Measurements from ENCODE around the gene KIF13A. TPM values are rescaled to one million over a fixed set of nuclear protein-coding genes. Genes with fewer than 3 reads are reported as not detected.

The KIF13A gene
- total and polyA plus RNA-seq, 9 of the 15 experiments (the other 6 are each of a cell fraction or from before 2014, with no cell fraction given), result 3.6 to 44.3 (median 29.7) TPM

DNA sequence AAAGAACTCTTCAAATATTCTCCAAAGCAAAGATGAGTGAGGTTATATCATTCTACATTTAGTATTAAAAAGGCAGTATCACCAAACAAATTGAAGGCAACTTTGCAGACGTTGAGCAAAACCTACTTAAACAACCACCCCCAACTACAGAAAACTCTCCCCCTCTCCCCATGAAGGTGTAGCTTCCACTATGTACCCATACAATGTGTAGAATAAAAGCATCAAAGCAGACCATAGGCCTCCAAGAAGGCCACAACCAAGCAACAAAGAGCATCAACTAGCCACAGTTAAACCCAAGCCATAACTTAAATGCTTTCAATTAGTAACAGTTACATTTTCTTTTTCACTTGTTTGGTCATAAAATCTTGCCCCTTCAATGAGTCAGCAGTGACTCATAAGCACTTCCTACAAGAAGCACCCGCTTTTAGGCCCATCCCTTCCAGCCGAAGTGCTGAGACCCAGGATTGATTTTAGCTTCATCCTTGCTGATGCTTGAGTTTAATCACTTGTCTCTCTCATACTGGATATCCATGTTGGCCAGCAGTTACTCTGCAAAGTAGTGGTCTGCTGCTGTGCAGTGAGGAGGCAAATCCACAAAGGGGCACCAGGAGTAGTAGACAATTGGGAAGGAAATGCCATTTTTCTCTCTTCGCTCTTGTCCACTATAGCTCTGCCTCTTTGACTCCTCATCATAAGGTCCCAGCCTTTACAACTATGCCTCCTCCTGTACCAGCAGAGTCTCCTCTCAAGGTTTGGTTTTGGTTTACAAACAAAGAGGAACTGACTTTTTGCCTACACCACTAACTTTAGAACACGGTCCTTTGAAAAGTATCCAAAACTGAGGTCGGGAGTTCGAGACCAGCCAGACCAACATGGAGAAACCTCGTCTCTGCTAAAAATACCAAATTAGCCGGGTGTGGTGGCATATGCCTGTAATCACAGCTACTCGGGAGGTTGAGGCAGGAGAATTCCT, 272.3 kb downstream of the KIF13A start (continued):
- TF ChIP-seq, protein P1, sequence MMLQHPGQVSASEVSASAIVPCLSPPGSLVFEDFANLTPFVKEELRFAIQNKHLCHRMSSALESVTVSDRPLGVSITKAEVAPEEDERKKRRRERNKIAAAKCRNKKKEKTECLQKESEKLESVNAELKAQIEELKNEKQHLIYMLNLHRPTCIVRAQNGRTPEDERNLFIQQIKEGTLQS (IDR thresholded peaks at IDR 0.05), result peak; percentile 99
- TF ChIP-seq, protein P1 (CRISPR knock-in tag; conservative IDR thresholded peaks at IDR 0.05), result peak; percentile 87
- no peak for TF ChIP-seq MTF1 (CRISPR knock-in tag; IDR thresholded peaks at IDR 0.05; ENCODE audit: borderline replicate concordance)
- peak; percentile 75 to 85 for TF ChIP-seq KDM1A (IDR thresholded peaks at IDR 0.05)
- TF ChIP-seq ZNF766 (CRISPR knock-in tag; conservative IDR thresholded peaks at IDR 0.05), result 0 out of 2 replicates have a peak, but pooled peaks have one; percentile 61
- peak; percentile 37 for TF ChIP-seq LCOR (CRISPR knock-in tag; IDR thresholded peaks at IDR 0.05)
- TF ChIP-seq MCM5 (IDR thresholded peaks at IDR 0.05; ENCODE audit: low read depth), result no peak
- TF ChIP-seq JUNB (CRISPR knock-in tag; conservative IDR thresholded peaks at IDR 0.05), result peak; percentile 95
- no peak for TF ChIP-seq SAFB (IDR thresholded peaks at IDR 0.05; ENCODE audit: borderline replicate concordance, low read depth, low read length)
- peak; percentile 94 for TF ChIP-seq C11orf30 (IDR thresholded peaks at IDR 0.05; ENCODE audit: low read depth)
- TF ChIP-seq SAFB2 (IDR thresholded peaks at IDR 0.05; ENCODE audit: borderline replicate concordance, low read depth, low read length, severe bottlenecking), result no peak
- no peak for TF ChIP-seq TOE1 (IDR thresholded peaks at IDR 0.05; ENCODE audit: borderline replicate concordance)
- 0 out of 2 replicates have a peak, but pooled peaks have one; percentile 30 for TF ChIP-seq TOE1 (CRISPR knock-in tag; IDR thresholded peaks at IDR 0.05; ENCODE audit: borderline replicate concordance, low read depth)
- no peak for TF ChIP-seq ZC3H8 (IDR thresholded peaks at IDR 0.05)
- peak; percentile 42; the same call in 1 of the 2 replicates for TF ChIP-seq MBD2 (IDR thresholded peaks at IDR 0.05; ENCODE audit: borderline replicate concordance, low read depth)
- peak; percentile 93 for TF ChIP-seq SMARCC2 (IDR thresholded peaks at IDR 0.05; ENCODE audit: low read depth)
- TF ChIP-seq HLTF (IDR thresholded peaks at IDR 0.05), result 0 out of 2 replicates have a peak, but pooled peaks have one; percentile 65
- TF ChIP-seq CREB1 (IDR thresholded peaks at IDR 0.05), result peak; percentile 37; the same call in 1 of the 2 replicates
- TF ChIP-seq CREB1 (CRISPR knock-in tag; IDR thresholded peaks at IDR 0.05), result no peak
- TF ChIP-seq MIER1 (IDR thresholded peaks at IDR 0.05; ENCODE audit: low read depth), result 0 out of 2 replicates have a peak, but pooled peaks have one; percentile 19
- TF ChIP-seq, protein P2, sequence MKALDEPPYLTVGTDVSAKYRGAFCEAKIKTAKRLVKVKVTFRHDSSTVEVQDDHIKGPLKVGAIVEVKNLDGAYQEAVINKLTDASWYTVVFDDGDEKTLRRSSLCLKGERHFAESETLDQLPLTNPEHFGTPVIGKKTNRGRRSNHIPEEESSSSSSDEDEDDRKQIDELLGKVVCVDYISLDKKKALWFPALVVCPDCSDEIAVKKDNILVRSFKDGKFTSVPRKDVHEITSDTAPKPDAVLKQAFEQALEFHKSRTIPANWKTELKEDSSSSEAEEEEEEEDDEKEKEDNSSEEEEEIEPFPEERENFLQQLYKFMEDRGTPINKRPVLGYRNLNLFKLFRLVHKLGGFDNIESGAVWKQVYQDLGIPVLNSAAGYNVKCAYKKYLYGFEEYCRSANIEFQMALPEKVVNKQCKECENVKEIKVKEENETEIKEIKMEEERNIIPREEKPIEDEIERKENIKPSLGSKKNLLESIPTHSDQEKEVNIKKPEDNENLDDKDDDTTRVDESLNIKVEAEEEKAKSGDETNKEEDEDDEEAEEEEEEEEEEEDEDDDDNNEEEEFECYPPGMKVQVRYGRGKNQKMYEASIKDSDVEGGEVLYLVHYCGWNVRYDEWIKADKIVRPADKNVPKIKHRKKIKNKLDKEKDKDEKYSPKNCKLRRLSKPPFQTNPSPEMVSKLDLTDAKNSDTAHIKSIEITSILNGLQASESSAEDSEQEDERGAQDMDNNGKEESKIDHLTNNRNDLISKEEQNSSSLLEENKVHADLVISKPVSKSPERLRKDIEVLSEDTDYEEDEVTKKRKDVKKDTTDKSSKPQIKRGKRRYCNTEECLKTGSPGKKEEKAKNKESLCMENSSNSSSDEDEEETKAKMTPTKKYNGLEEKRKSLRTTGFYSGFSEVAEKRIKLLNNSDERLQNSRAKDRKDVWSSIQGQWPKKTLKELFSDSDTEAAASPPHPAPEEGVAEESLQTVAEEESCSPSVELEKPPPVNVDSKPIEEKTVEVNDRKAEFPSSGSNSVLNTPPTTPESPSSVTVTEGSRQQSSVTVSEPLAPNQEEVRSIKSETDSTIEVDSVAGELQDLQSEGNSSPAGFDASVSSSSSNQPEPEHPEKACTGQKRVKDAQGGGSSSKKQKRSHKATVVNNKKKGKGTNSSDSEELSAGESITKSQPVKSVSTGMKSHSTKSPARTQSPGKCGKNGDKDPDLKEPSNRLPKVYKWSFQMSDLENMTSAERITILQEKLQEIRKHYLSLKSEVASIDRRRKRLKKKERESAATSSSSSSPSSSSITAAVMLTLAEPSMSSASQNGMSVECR (CRISPR knock-in tag; IDR thresholded peaks at IDR 0.05), result no peak
- TF ChIP-seq, protein P3, sequence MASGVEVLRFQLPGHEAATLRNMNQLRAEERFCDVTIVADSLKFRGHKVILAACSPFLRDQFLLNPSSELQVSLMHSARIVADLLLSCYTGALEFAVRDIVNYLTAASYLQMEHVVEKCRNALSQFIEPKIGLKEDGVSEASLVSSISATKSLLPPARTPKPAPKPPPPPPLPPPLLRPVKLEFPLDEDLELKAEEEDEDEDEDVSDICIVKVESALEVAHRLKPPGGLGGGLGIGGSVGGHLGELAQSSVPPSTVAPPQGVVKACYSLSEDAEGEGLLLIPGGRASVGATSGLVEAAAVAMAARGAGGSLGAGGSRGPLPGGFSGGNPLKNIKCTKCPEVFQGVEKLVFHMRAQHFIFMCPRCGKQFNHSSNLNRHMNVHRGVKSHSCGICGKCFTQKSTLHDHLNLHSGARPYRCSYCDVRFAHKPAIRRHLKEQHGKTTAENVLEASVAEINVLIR (CRISPR knock-in tag; IDR thresholded peaks at IDR 0.05), result 0 out of 2 replicates have a peak, but pooled peaks have one; percentile 7
- TF ChIP-seq RFX5 (IDR thresholded peaks at IDR 0.05; ENCODE audit: low read depth, low read length), result no peak
